Measurements from ENCODE around the gene LRRC8E.

GRCh38 chr19:7879111-7879807, 9.1 kb upstream of the LRRC8E start:
- TF ChIP-seq POLR2A (IDR thresholded peaks at IDR 0.05; ENCODE audit: low read length) (no peak), GATA1 (IDR thresholded peaks at IDR 0.05; ENCODE audit: low read depth, low read length) (no peak)

All from erythroblast (primary cell).